Activated naive CD4-positive, alpha-beta T cell treated with anti-CD3 and anti-CD28 coated beads for 36 hours (primary cell): ENCODE data around the gene PCCA. TPM values are rescaled to one million over a fixed set of nuclear protein-coding genes. Genes with fewer than 3 reads are reported as not detected.
"Not testable (repeated sequence)": the region's sequence is repeated elsewhere in the genome, so short reads cannot be mapped to it uniquely, and the experiment has no call there.

ENCODE experiments used
- CTCF ChIA-PET: fragments of 350-600 bp; sonication (Branson Sonifier 250); formaldehyde crosslinking; loops from one replicate; lab custom pipeline; 2021; ENCODE audit warnings: antibody characterized with exemption; lab: Charles Lee
- DNase-seq: peaks from one replicate; pipeline ENCODE4 v3.0.0-alpha.2; 2020
- H3K27ac Mint-ChIP-seq: one replicate; pipeline ENCODE4 v1.8.0; 2021; ENCODE audit warnings: mild to moderate bottlenecking, mixed read lengths
- H3K27me3 Mint-ChIP-seq: one replicate; pipeline ENCODE4 v1.8.0; 2021; ENCODE audit warnings: low read depth, mixed read lengths
- H3K36me3 Mint-ChIP-seq: one replicate; pipeline ENCODE4 v1.8.0; 2021; ENCODE audit warnings: low read depth, mixed read lengths
- H3K4me1 Mint-ChIP-seq: one replicate; pipeline ENCODE4 v1.8.0; 2021; ENCODE audit warnings: low read depth, mixed read lengths
- H3K4me3 Mint-ChIP-seq: one replicate; pipeline ENCODE4 v1.8.0; 2021; ENCODE audit warnings: mild to moderate bottlenecking, moderate library complexity, mixed read lengths
- H3K9me3 Mint-ChIP-seq: one replicate; pipeline ENCODE4 v1.8.0; 2021; ENCODE audit warnings: mixed read lengths
- intact Hi-C: fragments of 100-400 bp; cut with micrococcal nuclease; formaldehyde crosslinking; loops from one replicate; pipeline ENCODE4 v1.15.1; 2023
- total RNA-seq, 2 experiments: library from RNA; stranded (reverse); gene quantifications; one replicate each; pipeline ENCODE4 v1.2.3, GENCODE V29; 2021

Gene PCCA
- total RNA-seq, 2 experiments from 2014 or later = 6.8 to 8.1 TPM

DNA sequence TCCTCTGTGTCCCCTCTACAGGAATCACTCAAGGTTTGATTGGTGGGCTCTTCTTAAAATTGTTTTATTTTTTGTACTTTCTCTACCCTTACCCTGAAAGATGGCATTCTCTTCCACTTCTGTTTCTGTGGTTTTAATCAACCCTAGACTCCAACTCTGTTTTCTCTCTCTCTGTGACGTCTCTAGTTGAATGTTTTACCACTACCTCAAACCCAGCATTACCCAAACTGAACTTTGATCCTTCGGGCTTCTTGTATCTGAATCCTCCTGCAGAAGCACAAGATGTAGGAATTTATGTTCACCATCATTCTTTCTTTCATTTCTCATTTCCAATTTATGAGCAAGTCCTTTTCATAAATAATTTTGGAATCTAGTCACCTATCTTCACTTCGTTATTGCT, 39.9 kb downstream of the PCCA start:
- intact Hi-C loops = no loop called here
- no peak for DNase-seq
- H3K27ac Mint-ChIP-seq = no peak overlapping the region
- no peaks in the 10 kb centered on the region for H3K27me3 Mint-ChIP-seq
- CTCF ChIA-PET = no interaction called here
- H3K4me3 Mint-ChIP-seq = no peak overlapping the region
- peaks cover 5% of the 10 kb centered on the region for H3K36me3 Mint-ChIP-seq
- peaks cover 23% of the 10 kb centered on the region for H3K4me1 Mint-ChIP-seq
- H3K9me3 Mint-ChIP-seq = no peaks in the 10 kb centered on the region

DNA sequence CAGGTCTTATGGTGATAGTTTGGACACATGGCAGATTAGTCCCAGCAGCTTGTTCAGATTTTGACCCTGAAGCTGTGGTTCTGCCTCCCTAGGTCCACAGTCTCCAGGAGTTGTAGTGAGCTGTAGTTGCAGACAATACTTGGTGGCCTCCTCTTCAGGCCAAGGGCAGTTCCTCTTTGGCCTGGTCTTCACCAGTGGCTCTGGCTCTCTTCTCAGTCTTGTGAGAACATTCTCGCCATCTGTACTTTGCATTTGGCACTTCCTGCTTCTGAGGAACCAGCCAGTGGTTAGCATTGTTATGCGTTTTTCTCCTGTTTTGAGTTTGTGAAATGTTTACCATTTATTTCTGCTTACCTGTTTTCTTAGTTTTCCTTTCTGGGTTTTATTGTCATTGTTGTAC, 40.7 kb downstream of the PCCA start:
- Mint-ChIP-seq H3K4me1 (peaks cover 23% of the 10 kb centered on the region), H3K36me3 (peaks cover 5% of the 10 kb centered on the region), H3K27ac (no peak overlapping the region), H3K27me3 (no peaks in the 10 kb centered on the region), H3K4me3 (no peak overlapping the region), H3K9me3 (no peaks in the 10 kb centered on the region)
- no peak for DNase-seq
- CTCF ChIA-PET = no interaction called here
- intact Hi-C loops = loop anchor here (5.0 kb wide), 1 partner anchor 1498 kb away; no protein-coding TSS in a partner anchor

DNA sequence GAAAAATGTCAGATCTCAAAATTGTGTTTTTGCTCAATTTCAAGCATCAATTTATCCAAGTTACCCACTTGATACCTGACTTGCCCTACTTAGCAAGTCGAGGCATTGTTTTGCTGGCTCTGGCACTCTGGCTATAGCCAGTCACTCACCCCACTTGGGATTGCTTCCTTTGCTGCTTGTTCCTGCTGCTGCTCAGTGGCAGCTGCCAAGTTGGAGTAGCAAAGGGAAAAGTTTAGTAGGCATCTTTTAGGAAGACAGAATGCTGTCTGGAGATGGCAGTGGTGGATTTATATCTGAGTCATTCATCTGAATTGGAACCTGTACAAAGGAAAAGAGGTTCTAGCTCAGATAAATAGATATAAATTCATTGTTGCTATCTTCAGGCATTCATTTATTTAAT, 41.2 kb downstream of the PCCA start:
- intact Hi-C loops = loop anchor here (5.0 kb wide), 1 partner anchor 1497 kb away; no protein-coding TSS in a partner anchor
- H3K4me3 Mint-ChIP-seq = no peak overlapping the region
- no peak for DNase-seq
- no peaks in the 10 kb centered on the region for H3K9me3 Mint-ChIP-seq
- H3K36me3 Mint-ChIP-seq = peaks cover 5% of the 10 kb centered on the region
- H3K27me3 Mint-ChIP-seq = no peaks in the 10 kb centered on the region
- no peak overlapping the region for H3K27ac Mint-ChIP-seq
- peaks cover 23% of the 10 kb centered on the region for H3K4me1 Mint-ChIP-seq
- CTCF ChIA-PET = no interaction called here

DNA sequence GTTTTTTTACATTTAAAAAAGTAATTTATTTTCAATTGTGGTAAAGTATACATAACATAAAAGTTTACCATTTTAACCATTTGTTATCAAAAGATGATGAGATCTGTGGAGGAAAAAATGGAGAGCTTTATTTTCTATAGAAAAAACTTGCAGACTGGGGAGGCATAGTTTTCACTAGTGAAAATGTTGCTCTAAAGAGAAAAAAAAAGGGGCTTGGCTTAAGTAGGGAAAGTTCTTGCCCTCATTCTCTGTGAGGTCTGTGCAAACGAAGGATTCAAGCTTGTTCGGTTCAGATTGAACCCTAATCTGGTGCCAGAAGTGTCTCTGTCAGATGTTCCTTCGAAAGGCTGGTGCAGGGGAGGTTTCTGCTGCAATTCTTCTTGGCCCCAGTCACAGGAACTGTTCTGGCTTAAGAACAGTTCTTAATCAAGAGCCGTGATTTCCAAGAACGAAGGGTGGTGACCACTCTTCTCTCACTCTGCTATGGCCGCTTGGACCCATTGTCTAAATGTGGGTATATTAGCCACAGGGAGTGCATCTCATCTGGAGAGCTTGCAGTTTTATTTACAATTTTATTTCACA, 42.1 kb downstream of the PCCA start:
- H3K4me1 Mint-ChIP-seq = peaks cover 23% of the 10 kb centered on the region
- intact Hi-C loops = loop anchor here (5.0 kb wide), 1 partner anchor 1496 kb away; no protein-coding TSS in a partner anchor
- H3K36me3 Mint-ChIP-seq = peaks cover 5% of the 10 kb centered on the region
- H3K27ac Mint-ChIP-seq = no peak overlapping the region
- H3K4me3 Mint-ChIP-seq = no peak overlapping the region
- H3K27me3 Mint-ChIP-seq = no peaks in the 10 kb centered on the region
- CTCF ChIA-PET = no interaction called here
- no peak for DNase-seq
- no peaks in the 10 kb centered on the region for H3K9me3 Mint-ChIP-seq

DNA sequence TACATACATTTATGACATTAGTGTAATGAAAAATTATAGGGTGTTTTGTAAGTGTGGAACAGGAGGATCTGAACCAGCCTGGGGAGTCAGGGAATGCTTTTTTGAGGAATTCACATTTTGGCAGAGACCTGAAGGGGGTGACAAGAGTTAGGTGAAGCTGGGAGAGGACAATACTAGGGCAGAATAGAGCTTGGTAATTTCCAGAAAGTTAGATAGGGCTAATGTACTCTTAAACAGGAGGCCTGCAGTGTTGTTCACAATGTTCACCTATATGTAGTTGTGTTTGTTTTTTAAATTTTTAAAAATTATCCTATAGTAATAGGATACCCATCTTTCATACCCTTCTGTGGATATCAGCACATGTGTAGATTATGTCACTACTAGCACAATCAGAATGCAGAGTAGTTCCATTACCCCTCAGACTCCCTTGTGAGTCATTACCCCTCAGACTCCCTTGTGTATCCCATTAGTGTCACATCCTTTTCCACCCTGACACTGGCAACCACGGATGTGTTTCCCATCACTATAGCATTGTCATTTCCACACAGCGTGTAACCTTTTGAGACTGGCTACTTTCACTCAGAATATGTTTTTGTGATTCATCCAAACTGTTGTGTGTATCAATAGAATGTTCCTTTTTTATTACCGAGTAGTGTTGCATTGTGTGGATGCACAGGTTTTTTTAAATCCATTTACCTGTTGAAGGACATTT, 43.1 kb downstream of the PCCA start:
- CTCF ChIA-PET = no interaction called here
- DNase-seq = peak; percentile 77
- Mint-ChIP-seq H3K27me3 (no peaks in the 10 kb centered on the region), H3K27ac (no peak overlapping the region), H3K4me1 (peaks cover 23% of the 10 kb centered on the region), H3K4me3 (no peak overlapping the region), H3K9me3 (no peaks in the 10 kb centered on the region), H3K36me3 (peaks cover 5% of the 10 kb centered on the region)
- intact Hi-C loops = loop anchor here (1.0 to 5.0 kb wide), 7 partner anchors 43 to 1495 kb away; partner anchors contain the start of gene PCCA

DNA sequence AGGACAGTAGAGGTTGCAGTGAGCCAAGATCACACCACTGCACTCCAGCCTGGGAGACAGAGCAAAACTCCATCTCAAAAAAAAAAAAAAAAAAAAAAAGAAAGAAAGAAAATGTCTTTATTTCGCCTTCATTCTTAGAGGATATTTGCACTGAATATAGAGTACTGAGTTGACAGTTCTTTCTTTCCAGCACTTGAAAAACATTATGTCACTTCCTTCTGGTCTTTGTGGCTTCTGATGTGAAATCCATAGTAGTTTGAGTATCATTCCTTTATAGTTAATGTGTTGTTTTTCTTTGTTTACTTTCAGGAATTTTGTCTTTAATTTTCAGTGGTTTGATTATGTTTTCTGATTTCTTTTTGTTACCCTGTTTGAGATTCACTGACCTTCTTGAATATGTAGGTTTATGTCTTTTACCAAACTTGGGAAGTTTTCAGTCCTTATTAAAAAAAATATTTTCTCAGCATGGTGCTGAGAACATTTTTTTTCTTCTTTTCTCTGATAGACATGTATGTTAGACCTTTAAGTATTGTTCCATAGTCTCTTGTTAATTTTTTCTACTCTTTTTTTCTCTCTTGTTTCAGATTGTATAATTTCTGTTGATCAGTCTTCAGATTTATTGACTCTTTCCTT, 50.1 kb downstream of the PCCA start:
- Mint-ChIP-seq H3K9me3 (no peaks in the 10 kb centered on the region), H3K4me3 (no peak overlapping the region)
- CTCF ChIA-PET = interaction anchor here (0.7 kb wide), 1 partner anchor 157 kb away, joined by 3 read pairs; no protein-coding TSS in a partner anchor

DNA sequence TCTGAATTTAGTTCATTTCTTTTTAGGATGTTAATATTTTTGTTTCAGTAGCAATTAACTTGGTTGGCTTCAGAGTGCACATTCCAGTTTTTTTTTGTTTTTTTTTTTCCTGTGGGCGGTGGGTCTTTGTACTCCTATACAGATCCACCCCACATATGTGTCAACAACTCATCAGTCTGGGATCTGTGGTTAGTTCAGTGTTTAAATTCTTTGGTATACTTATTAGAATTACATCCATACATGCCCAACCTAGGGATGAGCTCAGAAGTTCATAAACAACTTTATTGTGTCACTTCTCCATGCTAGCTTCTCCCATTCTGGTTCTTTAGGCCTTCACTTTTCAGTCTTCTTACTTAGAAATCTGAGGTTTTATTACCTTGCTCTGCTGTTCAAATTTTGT, 50.9 kb downstream of the PCCA start:
- CTCF ChIA-PET = no interaction called here
- no peaks in the 10 kb centered on the region for H3K27me3 Mint-ChIP-seq
- peaks cover 16% of the 10 kb centered on the region for H3K4me1 Mint-ChIP-seq
- no peak overlapping the region for H3K4me3 Mint-ChIP-seq
- H3K27ac Mint-ChIP-seq = no peak overlapping the region
- intact Hi-C loops = no loop called here
- peaks cover 18% of the 10 kb centered on the region for H3K36me3 Mint-ChIP-seq
- DNase-seq = no peak
- H3K9me3 Mint-ChIP-seq = no peaks in the 10 kb centered on the region

More for the DNA sequence above, 50.1 kb downstream of the PCCA start:
- Mint-ChIP-seq H3K27ac (peak overlapping the region; percentile 8), H3K27me3 (no peaks in the 10 kb centered on the region), H3K4me1 (peaks cover 16% of the 10 kb centered on the region), H3K36me3 (peaks cover 15% of the 10 kb centered on the region)
- intact Hi-C loops = no loop called here
- no peak for DNase-seq

DNA sequence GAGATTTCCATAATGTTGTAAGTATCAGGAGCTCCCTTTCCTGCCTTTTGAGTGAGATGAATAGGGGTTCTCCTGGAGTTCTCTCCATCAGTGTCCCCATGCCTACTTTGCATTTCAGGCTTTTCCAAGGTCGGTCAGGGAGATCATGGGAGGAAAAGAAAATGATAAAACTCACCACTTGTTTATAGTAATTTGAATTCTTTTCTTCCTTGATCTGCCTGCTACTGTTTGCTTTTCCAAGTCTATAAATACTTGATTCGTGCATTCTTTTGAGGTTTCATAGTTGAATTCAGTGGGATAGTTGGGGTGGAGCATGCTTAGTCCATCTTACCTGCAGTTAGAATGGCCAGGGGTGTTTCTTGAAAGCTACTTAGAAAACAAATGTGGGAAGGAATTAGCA, 51.5 kb downstream of the PCCA start:
- Mint-ChIP-seq H3K36me3 (peaks cover 22% of the 10 kb centered on the region), H3K27me3 (no peaks in the 10 kb centered on the region), H3K4me1 (peaks cover 16% of the 10 kb centered on the region), H3K9me3 (peaks cover 2% of the 10 kb centered on the region), H3K27ac (no peak overlapping the region), H3K4me3 (no peak overlapping the region)
- CTCF ChIA-PET = no interaction called here
- intact Hi-C loops = no loop called here
- DNase-seq = no peak

DNA sequence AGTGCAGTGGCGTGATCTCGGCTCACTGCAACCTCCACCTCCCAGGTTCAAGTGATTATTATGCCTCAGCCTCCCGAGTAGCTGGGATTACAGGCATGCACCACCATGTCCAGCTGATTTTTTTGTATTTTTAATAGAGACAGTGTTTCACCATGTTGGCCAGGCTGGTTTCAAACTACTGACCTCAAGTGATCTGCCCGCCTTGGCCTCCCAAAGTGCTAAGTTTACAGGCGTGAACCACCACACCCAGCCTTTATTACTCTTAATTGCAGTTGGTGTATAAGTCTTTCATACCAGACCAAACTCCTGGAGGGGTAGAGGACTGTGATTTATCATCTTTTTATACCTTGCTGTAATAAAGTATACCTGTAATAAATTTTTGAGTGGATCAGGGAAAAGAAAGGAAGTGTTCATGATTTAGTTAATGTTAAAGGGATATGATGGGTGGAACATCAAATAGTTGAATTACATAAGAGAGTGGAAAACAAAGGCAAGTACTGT, 52.6 kb downstream of the PCCA start:
- H3K27ac Mint-ChIP-seq, H3K27me3 Mint-ChIP-seq, H3K4me3 Mint-ChIP-seq, DNase-seq, CTCF ChIA-PET, H3K9me3 Mint-ChIP-seq, intact Hi-C loops: not testable (repeated sequence)
- Mint-ChIP-seq H3K36me3 (peaks cover 22% of the 10 kb centered on the region), H3K4me1 (peaks cover 16% of the 10 kb centered on the region)

DNA sequence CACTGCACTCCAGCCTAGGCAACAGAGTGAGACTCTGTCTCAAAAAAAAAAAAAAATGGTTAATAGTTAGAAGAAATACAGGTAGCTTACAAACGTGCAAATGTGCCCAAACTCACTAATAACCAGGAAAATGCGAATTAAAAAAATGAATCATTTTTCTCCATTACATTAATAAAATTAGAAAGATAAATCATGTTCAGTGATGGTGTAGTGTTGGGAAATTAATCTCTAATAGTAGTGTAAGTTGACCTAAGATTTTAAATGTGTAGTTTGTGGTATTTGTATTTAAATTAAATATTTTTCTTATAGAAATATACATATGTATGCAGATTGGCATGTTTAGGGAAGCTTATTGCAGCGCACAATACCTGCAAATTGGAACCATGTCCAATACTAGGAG, 57.6 kb downstream of the PCCA start:
- no peaks in the 10 kb centered on the region for H3K27me3 Mint-ChIP-seq
- intact Hi-C loops = no loop called here
- H3K9me3 Mint-ChIP-seq = peaks cover 2% of the 10 kb centered on the region
- no peak overlapping the region for H3K27ac Mint-ChIP-seq
- H3K36me3 Mint-ChIP-seq = peaks cover 12% of the 10 kb centered on the region
- CTCF ChIA-PET = no interaction called here
- H3K4me3 Mint-ChIP-seq = no peak overlapping the region
- H3K4me1 Mint-ChIP-seq = no peaks in the 10 kb centered on the region
- DNase-seq = no peak

DNA sequence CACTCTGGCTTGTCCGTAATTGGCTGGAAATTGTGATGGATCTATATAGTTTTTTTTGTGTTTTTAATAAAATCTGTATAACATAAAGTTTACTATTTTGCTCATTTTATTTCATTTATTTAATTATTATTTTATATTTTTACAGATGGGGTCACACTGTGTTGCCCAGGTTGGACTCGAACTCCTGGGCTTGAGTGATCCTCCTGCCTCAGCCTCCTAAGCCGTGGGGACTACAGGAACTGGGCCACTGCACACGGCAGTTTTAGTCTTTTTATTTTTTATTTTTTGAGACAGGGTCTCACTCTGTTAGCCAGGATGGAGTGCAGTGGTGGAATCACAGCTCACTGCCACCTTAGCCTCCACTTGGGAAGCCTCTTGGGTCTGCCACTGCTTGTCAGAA, 58.9 kb downstream of the PCCA start:
- CTCF ChIA-PET = no interaction called here
- Mint-ChIP-seq H3K27ac (no peak overlapping the region), H3K27me3 (no peaks in the 10 kb centered on the region), H3K4me1 (no peaks in the 10 kb centered on the region), H3K9me3 (peaks cover 2% of the 10 kb centered on the region), H3K4me3 (no peak overlapping the region), H3K36me3 (peaks cover 10% of the 10 kb centered on the region)
- intact Hi-C loops = no loop called here
- DNase-seq = no peak

DNA sequence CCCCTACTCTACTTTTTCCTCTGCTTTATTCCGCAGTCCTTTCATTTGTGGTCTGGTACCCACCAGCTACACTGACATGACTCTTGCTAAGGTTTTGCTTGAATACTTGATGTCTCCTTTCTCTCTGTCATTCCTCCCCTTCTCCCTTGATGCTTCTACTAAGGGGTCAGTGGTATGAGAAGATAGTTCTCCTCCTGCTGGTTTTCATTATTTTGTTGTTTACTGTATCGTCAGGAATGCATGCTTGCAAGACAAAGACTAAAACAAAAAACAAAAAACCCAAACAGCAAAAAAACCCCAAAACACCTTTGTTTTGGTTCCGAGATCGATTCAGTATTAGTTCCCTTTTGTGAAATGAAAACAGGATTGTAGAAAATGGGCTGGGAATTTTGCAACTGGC, 59.5 kb downstream of the PCCA start:
- Mint-ChIP-seq H3K4me1 (no peaks in the 10 kb centered on the region), H3K27me3 (no peaks in the 10 kb centered on the region), H3K36me3 (peaks cover 10% of the 10 kb centered on the region), H3K27ac (no peak overlapping the region), H3K9me3 (peaks cover 2% of the 10 kb centered on the region), H3K4me3 (no peak overlapping the region)
- CTCF ChIA-PET = no interaction called here
- no peak for DNase-seq
- intact Hi-C loops = no loop called here
